ENCODE data around the gene C10orf120. TPM values are rescaled to one million over a fixed set of nuclear protein-coding genes. Genes with fewer than 3 reads are reported as not detected.

Gene C10orf120
- total RNA-seq, result under 1 TPM in 2 of 8 experiments, not detected in 6; 0.33 to 0.38 TPM

DNA sequence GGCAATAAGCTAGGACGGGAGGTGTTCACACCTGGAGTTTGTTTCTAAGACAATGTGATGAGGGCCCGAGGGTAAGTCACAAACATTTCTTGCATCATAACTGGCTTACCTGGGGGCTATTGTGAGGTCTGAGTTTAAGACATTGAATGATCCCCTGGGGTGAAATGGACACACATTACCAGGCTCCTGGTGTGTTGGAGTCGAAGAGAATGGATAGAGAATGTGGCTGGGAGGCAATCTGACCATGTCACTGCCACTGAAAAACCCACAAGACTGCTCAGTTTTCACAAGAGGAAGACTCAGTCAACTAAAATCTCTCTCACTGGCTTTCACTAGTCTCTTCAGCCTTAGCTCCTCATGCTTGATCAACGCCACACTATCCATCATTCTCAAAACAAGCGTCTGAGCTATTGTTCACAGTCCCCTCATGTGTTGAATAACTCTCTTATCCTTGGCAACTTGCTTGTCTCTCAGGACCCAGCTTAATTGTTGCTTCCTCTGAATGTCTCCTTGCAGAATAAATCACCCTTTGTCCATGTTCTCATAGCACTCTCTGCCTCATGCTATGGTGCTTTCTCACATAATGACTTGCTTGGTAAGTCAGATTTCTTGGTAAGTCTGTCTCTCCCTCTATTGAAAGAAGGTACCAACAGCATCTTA is at the start of gene C10orf120:
Gene C10orf120, minus strand, starts transcription at position 51 of the 660 bp plus-strand sequence. CDS start 56 bp downstream, outside the sequence.
- no peak within 1 kb of the TSS for H3K4me3 ChIP-seq
- peaks cover 17 to 28% of the 10 kb centered on the region in 2 donors for H3K4me1 ChIP-seq (replicated peaks in 1 of 2)
- peak within 1 kb of the TSS; percentile 27 to 40 for H3K27ac ChIP-seq
- in situ Hi-C loops (cut with MboI; ENCODE audit: low pct_unique_long_range_greater_than_20kb in 2 of 9, low sequenced_read_pairs in 9 of 9, unreplicated experiment in 9 of 9), result loop anchor here in 1 of 9 experiments (10.0 kb wide), 1 partner anchor 45 kb away; no protein-coding TSS in a partner anchor
- ATAC-seq (replicated peaks in 6 of 8), result peak in 5 of 8 experiments; percentile 86 to 91 (median 89)
- 0 to 80% (median 38%) methylated on average over 1 to 5 of the region's 5 CpGs for WGBS, 10 experiments

GRCh38 chr10:122748496-122748895 is 48.9 kb upstream of the C10orf120 start:
- in situ Hi-C loops (cut with MboI; ENCODE audit: low pct_unique_long_range_greater_than_20kb in 2 of 9, low sequenced_read_pairs in 9 of 9, unreplicated experiment in 9 of 9), result no loop called here
- H3K27ac ChIP-seq, result no peak overlapping the region
- no peaks in the 10 kb centered on the region for H3K4me1 ChIP-seq (replicated peaks in 1 of 2)
- WGBS, 10 experiments, result 17 to 84% (median 50%) methylated on average over 1 to 2 of the region's 2 CpGs; no CpG with 5 or more reads in 5 of the 10 experiments
- H3K4me3 ChIP-seq, result no peak overlapping the region
- no peak for ATAC-seq (replicated peaks in 6 of 8)

DNA sequence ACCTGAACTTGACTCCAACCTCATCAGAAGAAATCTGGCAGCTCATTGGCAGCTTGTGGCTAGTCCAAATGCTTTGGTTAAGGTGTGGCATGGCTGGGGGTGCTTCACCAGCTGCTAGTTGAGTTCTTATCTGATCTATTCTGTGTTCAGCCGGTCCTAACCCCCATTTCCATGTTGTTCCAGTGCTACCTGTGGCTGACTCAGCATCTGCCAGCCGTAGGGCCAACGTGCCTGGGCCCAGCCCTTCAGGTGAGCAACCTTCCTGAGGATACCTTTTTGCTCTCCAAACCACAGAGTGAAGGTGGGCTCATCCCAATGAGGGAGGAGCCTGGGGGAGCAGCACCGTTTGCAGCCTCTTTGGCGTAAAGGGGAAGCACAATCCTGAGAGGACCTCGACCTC is 46.8 kb upstream of the C10orf120 start:
- no peak overlapping the region for H3K4me3 ChIP-seq
- WGBS, 10 experiments, result 0 to 65% (median 60%) methylated on average over 1 to 6 of the region's 6 CpGs; no CpG with 5 or more reads in 5 of the 10 experiments
- no peaks in the 10 kb centered on the region for H3K4me1 ChIP-seq (replicated peaks in 1 of 2)
- ATAC-seq (replicated peaks in 6 of 8), result no peak
- in situ Hi-C loops (cut with MboI; ENCODE audit: low pct_unique_long_range_greater_than_20kb in 2 of 9, low sequenced_read_pairs in 9 of 9, unreplicated experiment in 9 of 9), result no loop called here
- H3K27ac ChIP-seq, result no peak overlapping the region

GRCh38 chr10:122744257-122744656 is 44.6 kb upstream of the C10orf120 start:
- H3K4me3 ChIP-seq, result no peak overlapping the region
- in situ Hi-C loops (cut with MboI; ENCODE audit: low pct_unique_long_range_greater_than_20kb in 2 of 9, low sequenced_read_pairs in 9 of 9, unreplicated experiment in 9 of 9), result no loop called here
- ATAC-seq (replicated peaks in 6 of 8), result peak in 1 of 8 experiments; percentile 11
- WGBS, 10 experiments, result 0 to 80% (median 56%) methylated on average over 1 to 2 of the region's 2 CpGs; no CpG with 5 or more reads in 5 of the 10 experiments
- no peaks in the 10 kb centered on the region for H3K4me1 ChIP-seq (replicated peaks in 1 of 2)
- H3K27ac ChIP-seq, result no peak overlapping the region

GRCh38 chr10:122740640-122741039 is 41.0 kb upstream of the C10orf120 start:
- ATAC-seq (replicated peaks in 6 of 8), result no peak
- Histone ChIP-seq H3K4me1 (replicated peaks in 1 of 2) (no peaks in the 10 kb centered on the region), H3K4me3 (no peak overlapping the region), H3K27ac (no peak overlapping the region)
- in situ Hi-C loops (cut with MboI; ENCODE audit: low pct_unique_long_range_greater_than_20kb in 2 of 9, low sequenced_read_pairs in 9 of 9, unreplicated experiment in 9 of 9), result no loop called here
- 17 to 85% (median 50%) methylated on average over 1 to 2 of the region's 2 CpGs; no CpG with 5 or more reads in 5 of the 10 experiments for WGBS, 10 experiments

- WGBS, 10 experiments, result 60 to 100% (median 86%) methylated on average over 1 to 2 of the region's 2 CpGs; no CpG with 5 or more reads in 3 of the 10 experiments
- in situ Hi-C loops (cut with MboI; ENCODE audit: low pct_unique_long_range_greater_than_20kb in 2 of 9, low sequenced_read_pairs in 9 of 9, unreplicated experiment in 9 of 9), result no loop called here
- H3K4me1 ChIP-seq (replicated peaks in 1 of 2), result peaks cover 5 to 11% of the 10 kb centered on the region in 2 donors
- H3K27ac ChIP-seq, result no peak overlapping the region
- no peak overlapping the region for H3K4me3 ChIP-seq
- no peak for ATAC-seq (replicated peaks in 6 of 8)
These were observed 38.4 kb upstream of the C10orf120 start for GRCh38 chr10:122738031-122738430.

GRCh38 chr10:122733931-122734665 is 34.5 kb upstream of the C10orf120 start:
- no peak overlapping the region for H3K27ac ChIP-seq
- ATAC-seq (replicated peaks in 6 of 8), result no peak
- no peak overlapping the region for H3K4me3 ChIP-seq
- WGBS, 10 experiments, result 0 to 100% (median 80%) methylated on average over 1 to 7 of the region's 13 CpGs; no CpG with 5 or more reads in 1 of the 10 experiments
- in situ Hi-C loops (cut with MboI; ENCODE audit: low pct_unique_long_range_greater_than_20kb in 2 of 9, low sequenced_read_pairs in 9 of 9, unreplicated experiment in 9 of 9), result no loop called here
- peaks cover 5 to 15% of the 10 kb centered on the region in 2 donors for H3K4me1 ChIP-seq (replicated peaks in 1 of 2)

DNA sequence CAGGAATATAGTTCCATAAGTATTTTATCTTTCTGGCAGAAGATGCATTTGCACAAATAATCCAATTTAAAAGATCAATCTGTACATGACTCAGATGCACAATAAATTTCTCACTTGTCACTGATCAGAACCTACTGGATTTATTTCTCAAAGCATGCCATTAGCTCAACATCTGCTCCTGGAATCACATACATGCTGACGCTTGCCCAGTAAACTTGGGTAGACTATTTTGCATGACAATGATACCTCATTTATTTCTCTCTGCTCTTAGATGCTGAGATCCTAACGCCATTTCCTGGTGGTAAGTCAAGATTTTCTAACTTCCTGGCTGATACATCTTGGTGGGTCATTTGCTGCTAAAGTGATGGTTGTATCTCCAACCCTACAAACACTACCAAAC is 33.8 kb upstream of the C10orf120 start:
- no peak overlapping the region for H3K27ac ChIP-seq
- peak in 4 of 8 experiments; percentile 15 to 67 (median 58) for ATAC-seq (replicated peaks in 6 of 8)
- H3K4me1 ChIP-seq (replicated peaks in 1 of 2), result peaks cover 5 to 15% of the 10 kb centered on the region in 2 donors
- 0 to 50% (median 14%) methylated on average over 1 to 2 of the region's 2 CpGs; no CpG with 5 or more reads in 3 of the 10 experiments for WGBS, 10 experiments
- no peak overlapping the region for H3K4me3 ChIP-seq
- in situ Hi-C loops (cut with MboI; ENCODE audit: low pct_unique_long_range_greater_than_20kb in 2 of 9, low sequenced_read_pairs in 9 of 9, unreplicated experiment in 9 of 9), result no loop called here

DNA sequence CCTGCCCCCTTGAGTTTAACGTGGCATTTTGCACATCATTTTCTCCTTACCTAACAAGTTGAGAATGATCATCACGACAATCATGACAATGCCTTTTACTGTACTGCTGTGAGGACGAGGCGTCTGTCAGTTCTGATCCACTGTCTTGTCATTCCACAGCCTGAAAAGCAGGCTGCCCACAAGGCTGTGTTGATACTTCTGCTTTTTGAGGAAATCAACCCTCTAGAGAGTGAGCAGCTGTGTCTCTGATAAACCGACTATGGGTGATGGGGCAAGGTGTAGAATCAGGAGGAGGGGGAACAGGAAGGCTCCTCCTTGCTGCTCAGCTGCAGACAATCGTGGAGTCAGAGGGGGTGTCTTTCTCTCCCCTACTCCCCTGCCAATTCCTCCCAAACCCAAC is 30.6 kb upstream of the C10orf120 start:
- H3K4me3 ChIP-seq, result no peak overlapping the region
- no peak for ATAC-seq (replicated peaks in 6 of 8)
- in situ Hi-C loops (cut with MboI; ENCODE audit: low pct_unique_long_range_greater_than_20kb in 2 of 9, low sequenced_read_pairs in 9 of 9, unreplicated experiment in 9 of 9), result no loop called here
- peaks cover 5 to 15% of the 10 kb centered on the region in 2 donors for H3K4me1 ChIP-seq (replicated peaks in 1 of 2)
- WGBS, 10 experiments, result 0 to 79% (median 50%) methylated on average over 1 to 5 of the region's 6 CpGs; no CpG with 5 or more reads in 1 of the 10 experiments
- no peak overlapping the region for H3K27ac ChIP-seq

GRCh38 chr10:122729126-122729525 is 29.5 kb upstream of the C10orf120 start:
- 0 to 87% (median 66%) methylated on average over 1 to 4 of the region's 9 CpGs; no CpG with 5 or more reads in 4 of the 10 experiments for WGBS, 10 experiments
- no peak overlapping the region for H3K27ac ChIP-seq
- in situ Hi-C loops (cut with MboI; ENCODE audit: low pct_unique_long_range_greater_than_20kb in 2 of 9, low sequenced_read_pairs in 9 of 9, unreplicated experiment in 9 of 9), result no loop called here
- ATAC-seq (replicated peaks in 6 of 8), result no peak
- H3K4me3 ChIP-seq, result no peak overlapping the region
- H3K4me1 ChIP-seq (replicated peaks in 1 of 2), result peaks cover 5 to 15% of the 10 kb centered on the region in 2 donors

DNA sequence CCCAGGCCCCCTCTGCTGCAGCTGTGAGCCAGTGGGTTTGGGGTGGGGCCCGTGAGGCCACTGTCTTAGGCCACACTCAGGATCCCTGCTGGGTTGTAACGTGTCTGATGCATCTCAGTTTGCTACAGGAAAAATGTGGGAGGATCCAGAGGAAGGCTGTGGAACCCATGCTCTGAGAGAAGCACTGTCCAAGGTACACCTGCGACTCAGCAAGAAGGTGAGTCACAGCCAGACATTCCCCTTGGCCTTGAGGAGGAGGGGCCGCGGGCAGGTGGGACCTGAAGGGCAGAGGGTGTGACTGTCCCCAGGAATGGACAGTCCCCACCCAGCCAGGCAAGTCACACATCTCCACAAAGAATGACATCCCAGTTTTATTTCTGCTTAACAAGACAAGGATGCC is 27.8 kb upstream of the C10orf120 start:
- ATAC-seq (replicated peaks in 6 of 8), result no peak
- in situ Hi-C loops (cut with MboI; ENCODE audit: low pct_unique_long_range_greater_than_20kb in 2 of 9, low sequenced_read_pairs in 9 of 9, unreplicated experiment in 9 of 9), result no loop called here
- 0 to 80% (median 51%) methylated on average over 1 to 2 of the region's 5 CpGs; no CpG with 5 or more reads in 4 of the 10 experiments for WGBS, 10 experiments
- no peaks in the 10 kb centered on the region for H3K4me1 ChIP-seq (replicated peaks in 1 of 2)
- no peak overlapping the region for H3K27ac ChIP-seq
- H3K4me3 ChIP-seq, result no peak overlapping the region

DNA sequence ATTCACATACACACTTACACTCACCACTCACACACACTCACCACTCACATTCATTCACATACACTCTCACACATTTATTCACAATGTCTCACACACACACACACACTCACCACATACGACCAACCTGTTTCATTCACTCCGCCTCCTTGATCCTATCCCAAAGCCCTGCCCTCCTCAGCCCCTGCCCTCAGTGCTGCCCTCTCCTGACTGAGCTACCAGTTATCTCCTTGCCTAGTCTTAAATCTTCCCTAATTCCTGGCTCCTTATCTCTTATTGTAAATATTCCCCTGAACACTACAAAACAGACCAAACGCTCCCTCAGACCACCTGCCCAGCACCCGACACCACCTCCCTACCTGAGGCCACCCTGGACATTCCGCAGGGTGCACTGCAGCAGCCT is 26.1 kb upstream of the C10orf120 start:
- no peaks in the 10 kb centered on the region for H3K4me1 ChIP-seq (replicated peaks in 1 of 2)
- H3K27ac ChIP-seq, result no peak overlapping the region
- peak in 1 of 8 experiments; percentile 16 for ATAC-seq (replicated peaks in 6 of 8)
- in situ Hi-C loops (cut with MboI; ENCODE audit: low pct_unique_long_range_greater_than_20kb in 2 of 9, low sequenced_read_pairs in 9 of 9, unreplicated experiment in 9 of 9), result no loop called here
- H3K4me3 ChIP-seq, result no peak overlapping the region
- 9 to 84% (median 80%) methylated on average over 1 to 4 of the region's 5 CpGs; no CpG with 5 or more reads in 3 of the 10 experiments for WGBS, 10 experiments

- in situ Hi-C loops (cut with MboI; ENCODE audit: low pct_unique_long_range_greater_than_20kb in 2 of 9, low sequenced_read_pairs in 9 of 9, unreplicated experiment in 9 of 9), result no loop called here
- no peak overlapping the region for H3K27ac ChIP-seq
- no peaks in the 10 kb centered on the region for H3K4me1 ChIP-seq (replicated peaks in 1 of 2)
- ATAC-seq (replicated peaks in 6 of 8), result no peak
- WGBS, 10 experiments, result 0 to 89% (median 60%) methylated on average over 1 of the region's 1 CpG; no CpG with 5 or more reads in 6 of the 10 experiments
- no peak overlapping the region for H3K4me3 ChIP-seq
These were observed 25.4 kb upstream of the C10orf120 start for GRCh38 chr10:122725006-122725405.

All from motor neuron (in vitro differentiated cells).